Panc1 (cell line): ENCODE data around the gene KRTAP5-3.

Source experiments
- CTCF ChIP-seq: fragments of 450-650 bp; IDR thresholded peaks from 2 replicates; pipeline ENCODE4 v1.5.1; 2017; ENCODE audit warnings: mild to moderate bottlenecking
- POLR2AphosphoS5 ChIP-seq: IDR thresholded peaks from 2 replicates; pipeline ENCODE4 v1.6.1; 2012; ENCODE audit warnings: mild to moderate bottlenecking, low read depth, low read length, moderate library complexity
- TCF7L2 ChIP-seq: IDR thresholded peaks from 2 replicates; pipeline ENCODE4 v1.6.1; 2011; ENCODE audit warnings: mild to moderate bottlenecking, low read depth, low read length, inconsistent platforms

DNA sequence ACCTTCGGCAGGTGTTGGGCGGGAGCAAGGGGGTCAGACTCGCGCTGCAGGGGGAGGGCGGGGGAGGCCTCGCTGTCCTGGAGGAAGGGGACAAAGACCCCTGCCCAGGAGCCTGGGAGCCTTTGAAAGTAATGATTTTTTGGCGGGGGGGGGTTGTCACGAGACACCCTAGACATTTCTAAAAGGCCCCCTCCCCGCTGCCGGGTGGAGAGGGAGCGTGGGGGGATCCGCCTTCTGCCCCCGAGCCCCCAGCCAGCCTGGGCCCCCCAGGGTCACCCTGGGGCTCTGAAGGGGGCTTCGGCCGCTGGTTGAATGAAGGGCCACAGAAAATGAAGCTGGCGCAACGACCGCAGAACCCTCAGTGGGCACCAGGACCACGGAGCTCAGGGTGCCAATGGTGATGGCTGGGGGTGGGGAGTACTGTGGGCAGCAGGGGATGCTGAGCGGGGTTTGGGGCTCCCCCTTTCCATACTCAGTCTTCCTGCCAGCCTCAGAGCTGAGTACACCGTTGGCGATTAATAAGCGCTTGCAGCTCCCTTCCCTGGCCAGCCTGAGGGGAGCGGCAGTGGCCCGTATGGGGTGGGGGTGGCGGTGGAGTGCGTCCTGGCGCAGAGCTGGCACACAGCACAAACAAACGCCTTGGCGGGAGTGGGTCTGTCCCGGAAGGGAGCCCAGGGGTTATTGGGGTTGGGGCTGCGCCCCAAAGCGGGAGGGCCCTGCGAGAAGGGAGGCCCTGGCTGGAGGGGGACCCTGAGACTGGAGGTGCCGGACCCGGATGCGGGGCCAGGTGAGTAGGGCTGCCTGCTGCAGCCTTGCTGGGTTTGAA lies 35.0 kb downstream of the KRTAP5-3 start:
- TF ChIP-seq CTCF (no peak), TCF7L2 (no peak), POLR2AphosphoS5 (no peak)
